Measurements from ENCODE around the gene SCART1. TPM values are rescaled to one million over a fixed set of nuclear protein-coding genes. Genes with fewer than 3 reads are reported as not detected.

Gene SCART1
- total RNA-seq, 2 donors from 2014 or later, result 3.3 to 3.9 TPM

DNA sequence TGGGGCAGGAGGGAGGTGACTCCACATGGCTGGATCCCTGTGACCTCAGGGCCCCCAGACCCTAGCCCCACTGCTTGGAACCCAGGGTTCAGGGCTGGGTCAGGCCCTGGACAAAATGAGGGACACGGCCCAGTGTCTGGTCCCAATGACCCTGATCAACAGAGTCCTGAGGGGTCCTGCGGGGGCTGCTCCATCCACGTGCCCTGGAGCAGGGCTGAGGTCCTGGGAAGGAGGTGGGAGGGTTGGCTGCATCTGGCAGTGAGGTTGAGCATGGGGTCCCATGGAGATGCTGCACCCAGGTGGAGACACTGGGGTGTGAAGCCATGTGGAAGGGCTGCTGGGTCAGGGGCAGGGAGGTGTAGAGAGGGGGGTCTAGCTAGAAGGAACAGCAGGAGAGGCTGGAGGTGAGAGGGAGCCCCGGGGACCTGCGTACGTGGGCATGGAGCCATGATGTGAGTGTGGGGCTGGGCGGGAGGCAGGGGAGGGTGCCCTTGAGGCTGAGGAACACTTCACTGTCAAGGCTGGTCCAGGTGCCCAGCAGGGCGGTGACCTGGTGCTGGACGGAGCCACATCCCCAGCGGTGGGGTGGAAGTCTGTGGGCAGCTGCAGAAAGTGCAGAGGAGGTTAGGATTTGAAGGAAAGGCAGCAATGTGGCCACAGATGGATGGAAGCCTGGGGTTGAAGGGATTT lies 604 bp downstream of the SCART1 start:
- Mint-ChIP-seq H3K27me3 (ENCODE audit: low read depth) (no peaks in the 10 kb centered on the region), H3K4me1 (ENCODE audit: low read depth) (no peaks in the 10 kb centered on the region), H3K4me3 (no peak overlapping the region), H3K9me3 (peaks cover 1% of the 10 kb centered on the region in 2 donors), H3K27ac (no peak overlapping the region), H3K36me3 (ENCODE audit: insufficient read depth in 2 of 2) (peaks cover 1 to 2% of the 10 kb centered on the region in 2 donors)
- DNase-seq (no peak), ATAC-seq (replicated peaks in 1 of 2) (no peak)

DNA sequence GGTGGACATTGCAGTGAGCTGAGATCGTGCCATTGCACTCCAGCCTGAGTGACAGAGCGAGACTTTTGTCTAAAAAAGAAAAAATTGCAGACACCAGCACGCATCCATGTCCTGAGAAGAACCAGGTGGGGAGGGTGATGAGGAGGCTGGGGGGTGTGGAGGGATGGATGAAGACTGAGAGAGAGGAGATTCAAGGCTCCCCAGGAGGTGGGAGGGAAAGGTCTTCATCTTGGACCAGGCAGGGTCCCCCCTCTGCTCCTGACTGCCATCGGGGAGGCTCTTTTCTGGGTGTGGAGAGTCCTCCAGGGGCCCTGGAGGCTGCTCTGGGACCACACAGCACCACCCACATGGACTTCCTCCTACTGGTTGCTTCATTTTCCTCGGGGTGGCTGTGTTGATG lies 1.5 kb downstream of the SCART1 start:
- ATAC-seq (replicated peaks in 1 of 2) (no peak), DNase-seq (no peak)
- Mint-ChIP-seq H3K4me3 (no peak overlapping the region), H3K27ac (no peak overlapping the region), H3K9me3 (no peaks in the 10 kb centered on the region), H3K4me1 (ENCODE audit: low read depth) (no peaks in the 10 kb centered on the region), H3K27me3 (ENCODE audit: low read depth) (no peaks in the 10 kb centered on the region), H3K36me3 (ENCODE audit: insufficient read depth in 2 of 2) (no peaks in the 10 kb centered on the region)

DNA sequence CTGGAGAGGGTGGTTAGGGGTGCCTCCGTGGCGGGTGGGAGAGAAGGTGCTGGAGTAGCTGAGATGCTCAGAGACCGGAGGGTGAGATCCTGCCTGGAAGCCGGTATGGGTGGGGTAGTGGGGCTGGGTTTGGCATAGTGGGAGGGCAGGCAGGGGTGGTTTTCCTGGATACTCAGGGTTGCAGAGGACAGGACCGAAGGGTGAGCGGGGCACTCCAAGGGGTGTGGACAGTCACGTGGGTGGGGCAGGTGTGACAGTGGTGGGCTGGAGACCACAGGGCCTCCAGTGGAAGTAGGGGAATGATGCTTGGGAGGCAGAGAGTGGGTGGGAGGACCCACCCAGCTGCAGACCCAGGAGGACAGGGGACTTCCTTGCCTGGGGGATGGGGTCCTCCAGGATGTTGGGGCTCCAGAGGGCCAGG lies 1.9 kb downstream of the SCART1 start:
- DNase-seq (no peak), ATAC-seq (replicated peaks in 1 of 2) (no peak)
- no peak overlapping the region for H3K4me3 Mint-ChIP-seq
- H3K4me1 Mint-ChIP-seq (ENCODE audit: low read depth), result no peaks in the 10 kb centered on the region
- H3K9me3 Mint-ChIP-seq, result no peaks in the 10 kb centered on the region
- no peaks in the 10 kb centered on the region for H3K27me3 Mint-ChIP-seq (ENCODE audit: low read depth)
- no peak overlapping the region for H3K27ac Mint-ChIP-seq
- H3K36me3 Mint-ChIP-seq (ENCODE audit: insufficient read depth in 2 of 2), result no peaks in the 10 kb centered on the region

DNA sequence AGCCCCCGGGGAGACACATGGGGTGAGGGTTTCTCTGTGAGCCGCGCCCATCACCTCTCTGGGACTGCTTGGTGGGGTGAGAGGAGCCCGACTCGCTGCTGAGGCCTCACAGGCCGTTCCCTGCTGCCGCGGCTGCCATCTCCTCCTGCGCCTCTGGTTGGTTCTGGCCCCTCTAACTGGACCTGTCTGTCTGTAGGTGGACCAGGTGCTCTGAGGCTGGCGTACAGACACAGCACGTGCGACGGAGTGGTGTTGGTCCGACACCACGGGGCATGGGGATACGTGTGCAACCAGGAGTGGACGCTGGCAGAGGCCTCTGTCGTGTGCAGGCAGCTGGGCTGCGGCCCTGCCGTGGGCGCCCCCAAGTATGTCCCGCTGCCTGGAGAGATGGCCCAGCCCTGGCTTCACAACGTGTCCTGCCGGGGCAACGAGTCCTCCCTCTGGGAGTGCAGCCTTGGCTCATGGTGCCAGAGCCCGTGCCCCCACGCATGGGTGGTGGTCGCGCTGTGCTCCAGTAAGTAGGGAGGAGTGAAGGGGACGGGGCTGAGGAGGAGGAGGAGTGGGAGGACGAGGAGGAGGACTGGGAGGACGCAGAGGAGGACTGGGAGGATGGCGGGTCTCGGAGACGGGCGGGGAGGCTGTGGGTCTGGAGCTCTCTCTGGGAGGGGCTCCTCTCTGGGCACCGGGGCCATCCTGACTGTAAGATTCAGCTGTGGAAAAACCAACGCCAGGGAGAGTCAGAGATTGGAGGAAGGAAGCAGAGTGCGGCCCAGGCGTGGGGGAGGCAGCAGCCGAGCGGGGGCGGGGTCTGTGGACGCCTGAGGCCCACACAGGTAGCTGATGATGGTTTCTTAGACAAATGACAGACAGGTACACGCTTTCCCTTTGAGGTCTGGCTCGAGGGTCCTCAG lies 2.6 kb downstream of the SCART1 start:
- H3K27ac Mint-ChIP-seq, result no peak overlapping the region
- no peaks in the 10 kb centered on the region for H3K27me3 Mint-ChIP-seq (ENCODE audit: low read depth)
- no peak for DNase-seq
- no peak for ATAC-seq (replicated peaks in 1 of 2)
- no peaks in the 10 kb centered on the region for H3K9me3 Mint-ChIP-seq
- no peak overlapping the region for H3K4me3 Mint-ChIP-seq
- no peaks in the 10 kb centered on the region for H3K4me1 Mint-ChIP-seq (ENCODE audit: low read depth)
- no peaks in the 10 kb centered on the region for H3K36me3 Mint-ChIP-seq (ENCODE audit: insufficient read depth in 2 of 2)

DNA sequence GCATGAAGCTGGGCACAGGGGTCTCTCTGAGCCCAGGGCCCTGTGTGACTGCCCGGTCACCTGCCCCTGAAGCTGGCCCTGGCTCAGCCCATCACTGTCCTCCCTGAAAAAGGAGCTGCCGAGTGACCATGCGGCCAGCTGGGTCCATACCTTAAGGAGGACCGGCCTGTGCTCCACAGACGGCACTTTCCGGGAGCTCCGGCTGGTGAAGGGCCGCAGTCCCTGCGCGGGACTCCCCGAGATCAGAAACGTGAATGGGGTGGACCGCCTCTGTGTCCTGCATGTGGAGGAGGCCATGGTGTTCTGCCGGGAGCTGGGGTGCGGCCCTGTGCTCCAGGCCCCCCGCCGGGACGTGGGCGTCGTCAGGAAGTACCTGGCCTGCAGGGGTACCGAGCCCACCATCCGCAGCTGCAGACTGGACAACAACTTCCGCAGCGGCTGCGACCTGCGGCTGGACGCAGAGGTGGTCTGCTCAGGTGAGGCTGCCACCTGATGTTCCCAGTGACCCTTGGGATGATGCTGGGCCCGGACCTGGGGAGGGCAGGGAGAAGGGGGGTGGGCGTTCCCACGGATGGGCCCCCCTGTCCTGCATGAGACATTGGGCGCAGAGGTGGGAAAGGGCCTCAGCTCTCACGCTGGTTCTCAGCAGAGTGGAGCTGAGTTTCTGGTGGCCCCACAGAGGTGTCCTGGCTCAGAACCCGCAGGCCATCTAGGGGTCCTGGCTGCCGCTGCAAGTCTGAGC lies 3.5 kb downstream of the SCART1 start:
- Mint-ChIP-seq H3K27me3 (ENCODE audit: low read depth) (no peaks in the 10 kb centered on the region), H3K4me3 (no peak overlapping the region), H3K4me1 (ENCODE audit: low read depth) (no peaks in the 10 kb centered on the region), H3K27ac (no peak overlapping the region), H3K9me3 (no peaks in the 10 kb centered on the region), H3K36me3 (ENCODE audit: insufficient read depth in 2 of 2) (no peaks in the 10 kb centered on the region)
- DNase-seq (no peak), ATAC-seq (replicated peaks in 1 of 2) (no peak)

DNA sequence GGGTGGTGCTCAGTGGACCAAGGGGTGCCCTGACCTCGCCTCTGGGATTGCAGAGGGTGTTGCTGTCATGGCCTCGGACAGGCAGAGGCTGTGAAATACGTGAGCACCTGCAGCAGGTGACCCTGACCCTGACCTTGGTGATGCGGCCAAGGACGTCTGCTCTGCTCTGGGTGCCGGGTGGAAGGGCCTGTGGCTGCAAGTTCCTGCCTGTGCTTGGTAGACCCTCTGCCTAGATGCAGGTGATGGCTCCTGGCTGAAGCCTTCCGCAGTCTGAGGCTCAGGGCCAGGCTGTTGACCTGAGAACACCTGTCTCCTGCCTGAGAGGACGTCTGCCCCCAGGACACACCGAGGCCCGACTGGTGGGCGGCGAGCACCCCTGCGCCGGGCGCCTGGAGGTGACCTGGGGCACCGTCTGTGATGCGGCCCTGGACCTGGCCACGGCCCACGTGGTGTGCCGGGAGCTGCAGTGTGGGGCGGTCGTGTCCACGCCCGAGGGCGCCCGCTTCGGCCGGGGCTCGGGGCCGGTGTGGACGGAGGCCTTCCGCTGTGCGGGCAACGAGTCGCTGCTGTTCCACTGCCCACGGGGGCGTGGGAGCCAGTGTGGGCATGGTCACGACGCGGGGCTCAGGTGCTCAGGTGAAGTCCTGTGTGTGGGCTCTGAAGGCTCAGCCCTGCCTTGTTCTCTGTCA lies 4.4 kb downstream of the SCART1 start:
- no peaks in the 10 kb centered on the region for H3K4me1 Mint-ChIP-seq (ENCODE audit: low read depth)
- no peak overlapping the region for H3K4me3 Mint-ChIP-seq
- no peak overlapping the region for H3K27ac Mint-ChIP-seq
- H3K36me3 Mint-ChIP-seq (ENCODE audit: insufficient read depth in 2 of 2), result no peaks in the 10 kb centered on the region
- no peaks in the 10 kb centered on the region for H3K27me3 Mint-ChIP-seq (ENCODE audit: low read depth)
- H3K9me3 Mint-ChIP-seq, result no peaks in the 10 kb centered on the region
- ATAC-seq (replicated peaks in 1 of 2) (no peak), DNase-seq (no peak)

DNA sequence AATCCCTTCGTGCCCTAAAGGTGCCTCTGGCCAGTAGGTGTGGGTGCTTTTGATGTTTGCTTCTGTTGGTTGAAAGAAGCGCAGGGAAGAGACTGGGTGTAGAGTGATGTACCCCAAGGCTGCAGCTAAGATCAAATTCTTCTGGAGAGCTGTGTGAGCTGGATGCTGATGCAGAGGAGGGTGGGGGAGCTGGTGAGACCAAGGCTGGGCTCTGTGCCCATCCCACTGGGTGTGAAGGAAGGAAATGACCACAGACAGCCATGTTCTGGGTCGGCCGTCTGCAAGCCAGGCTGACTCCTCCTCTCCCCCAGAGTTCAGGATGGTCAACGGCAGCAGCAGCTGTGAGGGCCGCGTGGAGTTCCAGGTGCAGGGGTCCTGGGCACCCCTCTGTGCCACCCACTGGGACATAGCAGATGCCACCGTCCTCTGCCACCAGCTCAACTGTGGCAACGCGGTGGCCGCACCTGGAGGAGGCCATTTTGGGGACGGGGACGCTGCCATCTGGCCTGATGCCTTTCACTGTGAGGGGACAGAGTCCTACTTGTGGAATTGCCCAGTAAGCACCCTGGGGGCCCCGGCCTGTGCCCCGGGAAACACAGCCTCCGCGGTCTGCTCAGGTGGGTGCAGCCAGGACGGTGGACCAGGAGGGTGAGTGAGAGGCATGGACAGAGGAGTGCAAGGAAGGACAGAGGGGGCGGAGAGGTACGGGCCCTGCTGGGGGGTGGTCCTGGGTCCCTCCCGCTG lies 5.1 kb downstream of the SCART1 start:
- no peak for ATAC-seq (replicated peaks in 1 of 2)
- no peak for DNase-seq
- H3K36me3 Mint-ChIP-seq (ENCODE audit: insufficient read depth in 2 of 2), result no peaks in the 10 kb centered on the region
- no peaks in the 10 kb centered on the region for H3K27me3 Mint-ChIP-seq (ENCODE audit: low read depth)
- no peaks in the 10 kb centered on the region for H3K9me3 Mint-ChIP-seq
- H3K4me1 Mint-ChIP-seq (ENCODE audit: low read depth), result no peaks in the 10 kb centered on the region
- no peak overlapping the region for H3K4me3 Mint-ChIP-seq
- no peak overlapping the region for H3K27ac Mint-ChIP-seq

DNA sequence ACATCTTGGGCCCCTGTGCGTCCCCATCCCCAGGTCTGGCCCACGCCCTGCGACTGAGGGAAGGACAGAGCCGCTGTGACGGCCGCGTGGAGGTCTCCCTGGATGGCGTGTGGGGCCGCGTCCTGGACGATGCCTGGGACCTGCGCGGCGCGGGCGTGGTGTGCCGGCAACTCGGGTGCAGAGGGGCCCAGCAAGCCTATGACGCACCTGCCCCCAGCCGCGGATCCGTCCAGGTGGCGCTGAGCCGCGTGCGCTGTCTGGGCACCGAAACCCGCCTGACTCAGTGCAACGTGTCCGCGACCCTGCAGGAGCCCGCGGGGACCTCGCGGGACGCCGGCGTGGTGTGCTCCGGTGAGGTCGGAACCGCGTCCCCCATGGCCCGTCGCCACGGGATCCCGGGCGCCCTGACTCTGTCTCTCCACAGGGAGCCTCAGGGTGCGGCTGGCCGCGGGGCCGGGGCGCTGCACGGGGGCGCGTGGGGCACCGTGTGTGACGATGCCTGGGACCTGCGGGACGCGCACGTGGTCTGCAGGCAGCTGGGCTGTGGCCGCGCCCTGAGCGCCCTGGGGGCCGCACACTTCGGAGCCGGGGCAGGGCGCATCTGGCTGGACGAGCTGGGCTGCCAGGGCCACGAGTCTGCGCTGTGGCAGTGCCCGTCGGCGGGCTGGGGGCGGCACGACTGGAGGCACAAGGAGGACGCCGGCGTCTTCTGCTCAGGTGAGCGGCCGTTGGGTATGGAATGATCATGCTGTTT lies 5.9 kb downstream of the SCART1 start:
- no peaks in the 10 kb centered on the region for H3K36me3 Mint-ChIP-seq (ENCODE audit: insufficient read depth in 2 of 2)
- DNase-seq, result no peak
- H3K4me3 Mint-ChIP-seq, result no peak overlapping the region
- H3K4me1 Mint-ChIP-seq (ENCODE audit: low read depth), result no peaks in the 10 kb centered on the region
- H3K27me3 Mint-ChIP-seq (ENCODE audit: low read depth), result no peaks in the 10 kb centered on the region
- H3K9me3 Mint-ChIP-seq, result no peaks in the 10 kb centered on the region
- ATAC-seq (replicated peaks in 1 of 2), result no peak
- H3K27ac Mint-ChIP-seq, result no peak overlapping the region

DNA sequence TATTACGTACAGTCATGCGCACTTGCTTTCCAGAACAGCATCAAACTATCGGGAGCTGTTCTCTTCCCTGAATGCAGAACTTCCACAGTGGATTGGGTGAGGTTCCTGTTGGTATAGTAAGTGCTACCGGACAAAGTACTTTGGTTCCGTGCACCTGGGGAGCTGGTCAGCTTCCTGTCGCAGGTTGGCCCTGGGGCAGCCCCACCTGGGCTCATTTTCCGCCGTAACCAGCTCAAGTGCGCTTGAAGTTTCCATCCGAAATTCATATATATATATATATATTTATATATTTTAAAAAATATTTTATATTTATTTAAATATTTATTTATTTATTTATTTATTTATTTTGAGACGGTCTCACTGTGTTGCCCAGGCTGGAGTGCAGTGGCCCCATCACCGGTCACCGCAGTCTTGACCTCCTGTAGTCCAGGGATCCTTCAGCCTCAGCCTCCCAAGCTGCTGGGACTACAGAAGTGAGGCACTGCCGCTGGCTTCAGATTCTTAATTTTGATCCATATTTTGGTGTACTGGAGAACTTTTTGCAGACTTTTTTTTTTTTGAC lies 6.5 kb downstream of the SCART1 start:
- H3K9me3 Mint-ChIP-seq, result no peaks in the 10 kb centered on the region
- H3K27ac Mint-ChIP-seq, result no peak overlapping the region
- H3K4me1 Mint-ChIP-seq (ENCODE audit: low read depth), result no peaks in the 10 kb centered on the region
- H3K27me3 Mint-ChIP-seq (ENCODE audit: low read depth), result no peaks in the 10 kb centered on the region
- DNase-seq (no peak), ATAC-seq (replicated peaks in 1 of 2) (no peak)
- H3K4me3 Mint-ChIP-seq, result no peak overlapping the region
- H3K36me3 Mint-ChIP-seq (ENCODE audit: insufficient read depth in 2 of 2), result no peaks in the 10 kb centered on the region

DNA sequence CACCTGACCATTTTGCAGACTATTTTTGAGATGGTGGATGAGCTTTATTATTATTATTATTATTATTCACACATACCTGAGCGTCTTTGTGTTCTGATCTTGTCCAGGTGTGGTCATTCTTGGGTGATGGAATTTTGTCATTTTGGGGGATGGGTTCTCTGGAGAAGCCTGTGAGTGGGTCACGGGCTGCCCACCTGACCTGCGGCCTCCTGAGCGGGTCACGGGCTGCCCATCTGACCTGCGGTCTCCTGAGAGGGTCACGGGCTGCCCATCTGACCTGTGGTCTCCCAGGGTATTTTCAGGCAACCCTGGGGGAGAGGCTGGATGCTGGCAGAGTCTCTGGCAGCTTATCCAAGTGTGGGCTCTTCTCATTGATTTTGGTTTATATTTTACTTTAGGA lies 7.3 kb downstream of the SCART1 start:
- Mint-ChIP-seq H3K9me3 (no peaks in the 10 kb centered on the region), H3K36me3 (ENCODE audit: insufficient read depth in 2 of 2) (no peaks in the 10 kb centered on the region), H3K4me1 (ENCODE audit: low read depth) (no peaks in the 10 kb centered on the region), H3K27me3 (ENCODE audit: low read depth) (no peaks in the 10 kb centered on the region), H3K27ac (no peak overlapping the region), H3K4me3 (no peak overlapping the region)
- DNase-seq (no peak), ATAC-seq (replicated peaks in 1 of 2) (no peak)

DNA sequence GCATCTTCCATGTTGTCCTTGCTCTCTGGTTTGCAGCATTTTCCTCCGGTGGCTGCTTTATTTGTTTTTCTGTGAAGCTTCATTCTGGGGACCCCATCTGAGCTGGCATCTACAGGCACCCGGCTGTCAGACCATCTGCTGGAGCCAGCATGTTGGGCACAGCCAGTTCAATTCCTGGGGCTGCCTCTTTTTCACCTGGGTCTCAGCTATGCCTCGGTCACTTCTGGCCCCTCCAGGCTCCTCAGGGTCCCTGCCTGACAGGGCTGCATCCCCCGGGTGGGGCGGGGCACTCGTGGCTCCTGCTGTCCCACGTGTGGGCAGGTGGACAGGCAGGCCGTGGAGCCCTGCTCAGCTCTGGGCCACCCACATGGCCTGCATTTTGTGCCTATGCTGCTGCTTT lies 8.1 kb downstream of the SCART1 start:
- DNase-seq (no peak), ATAC-seq (replicated peaks in 1 of 2) (no peak)
- no peak overlapping the region for H3K27ac Mint-ChIP-seq
- H3K9me3 Mint-ChIP-seq, result no peaks in the 10 kb centered on the region
- no peak overlapping the region for H3K4me3 Mint-ChIP-seq
- no peaks in the 10 kb centered on the region for H3K27me3 Mint-ChIP-seq (ENCODE audit: low read depth)
- H3K4me1 Mint-ChIP-seq (ENCODE audit: low read depth), result no peaks in the 10 kb centered on the region
- H3K36me3 Mint-ChIP-seq (ENCODE audit: insufficient read depth in 2 of 2), result no peaks in the 10 kb centered on the region

Measured in activated T-cell treated with anti-CD3 and anti-CD28 coated beads, Interleukin-2, amount 50 U/mL, for 72 hours (primary cell).